Measurements from ENCODE around the gene KLHL26. TPM values are rescaled to one million over a fixed set of nuclear protein-coding genes. Genes with fewer than 3 reads are reported as not detected.
A peak's percentile ranks its signal among the peaks of the same experiment; 100 is the strongest.

The KLHL26 gene
- polyA plus RNA-seq, 1 donor from 2014 or later, result 4.7 TPM

DNA sequence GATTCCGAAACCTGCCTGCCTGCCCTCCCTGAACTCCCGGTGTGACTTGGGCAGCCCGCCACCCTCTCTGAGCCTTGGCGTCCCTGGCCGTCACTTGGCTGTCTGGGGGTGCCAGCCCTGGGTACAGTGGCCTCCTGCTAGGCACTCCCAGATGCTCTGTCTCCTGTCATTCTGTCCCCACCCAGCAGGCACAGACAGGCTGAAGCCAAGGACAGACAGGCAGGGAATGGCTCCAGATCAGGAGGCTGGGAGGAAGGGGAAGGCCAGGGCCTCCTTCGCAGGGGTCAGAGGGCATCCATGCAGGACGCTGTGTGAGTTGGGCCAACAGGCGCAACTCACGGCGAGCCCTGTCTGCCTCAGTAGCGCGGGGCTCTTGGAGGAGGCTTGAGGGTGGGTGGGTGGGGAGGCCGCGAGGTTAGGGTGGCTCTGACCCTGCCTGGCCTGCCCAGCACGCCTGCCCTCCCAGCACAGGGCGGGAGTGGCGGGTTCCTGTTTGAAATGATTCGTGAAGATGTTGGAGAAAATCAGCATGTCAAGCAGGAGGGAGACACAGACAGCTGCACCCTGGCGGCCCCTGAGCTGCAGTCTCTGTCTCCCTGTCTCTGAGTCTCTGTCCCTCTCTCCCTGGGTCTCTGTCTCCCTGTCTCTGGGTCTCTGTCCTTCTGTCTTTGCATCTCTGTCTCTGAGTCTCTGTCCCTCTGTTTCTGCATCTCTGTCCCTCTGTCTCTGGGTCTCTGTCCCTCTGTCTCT, 19.7 kb downstream of the KLHL26 start:
- H3K4me3 ChIP-seq (ENCODE audit: low read length), result no peak overlapping the region

DNA sequence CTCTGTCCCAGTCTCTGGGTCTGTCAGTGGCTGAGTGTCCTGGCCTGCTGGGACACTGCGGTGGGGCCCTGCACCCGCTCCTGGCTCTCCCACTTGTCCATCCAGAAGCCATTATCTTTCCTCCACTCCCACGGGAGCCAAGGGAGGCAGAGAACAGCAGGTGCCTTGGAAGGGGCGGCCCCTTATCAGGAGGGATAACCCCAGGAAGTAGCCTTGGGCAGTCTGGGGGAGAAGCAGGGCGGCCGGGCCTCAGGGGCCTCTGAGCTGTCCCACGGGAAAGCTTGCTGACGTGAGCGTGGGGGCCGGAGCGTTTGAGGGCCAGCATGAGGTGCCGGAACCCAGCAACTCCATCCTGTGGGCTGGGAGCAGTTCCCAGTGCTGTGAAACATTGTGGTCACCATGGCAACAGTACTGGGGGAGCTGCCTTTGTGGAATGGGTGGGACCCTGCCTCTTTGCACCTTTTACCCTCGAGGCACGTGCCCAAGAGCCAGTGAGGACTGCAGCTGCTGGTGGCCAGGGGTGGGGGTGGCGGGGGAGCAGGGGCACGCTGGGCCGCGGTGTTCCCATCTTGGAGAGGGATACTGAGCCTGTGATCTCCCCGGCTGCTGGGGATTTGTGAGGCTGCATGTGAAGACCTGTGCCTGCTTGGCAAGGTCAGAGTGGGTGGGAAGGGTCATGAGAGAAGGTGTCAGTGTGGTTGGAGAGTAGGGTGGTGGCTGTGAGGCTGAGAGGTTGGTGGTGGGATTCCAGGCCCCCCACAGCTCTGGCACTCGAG, 20.9 kb downstream of the KLHL26 start:
- H3K4me2 ChIP-seq (ENCODE audit: low read length), result no peak overlapping the region
- no peaks in the 10 kb centered on the region for H4K20me1 ChIP-seq (ENCODE audit: insufficient read depth)

More for the DNA sequence above, 19.7 kb downstream of the KLHL26 start:
- Histone ChIP-seq H3K4me2 (ENCODE audit: low read length) (no peak overlapping the region), H3K9me3 (ENCODE audit: low read length) (no peaks in the 10 kb centered on the region), H2AFZ (ENCODE audit: low read depth, low read length) (no peak overlapping the region), H3K27me3 (ENCODE audit: insufficient read depth, low read depth, low read length) (no peaks in the 10 kb centered on the region), H3K36me3 (ENCODE audit: insufficient read depth, low read length) (no peaks in the 10 kb centered on the region), H3K27ac (ENCODE audit: low read length) (no peak overlapping the region), H3K9me2 (ENCODE audit: insufficient read depth, low read length) (no peaks in the 10 kb centered on the region), H3F3A (ENCODE audit: insufficient read depth, low read length, poor library complexity, severe bottlenecking) (no peaks in the 10 kb centered on the region), H3K79me2 (replicated peaks; ENCODE audit: insufficient read depth, low read length) (peaks cover 4% of the 10 kb centered on the region), H4K20me1 (ENCODE audit: insufficient read depth) (no peaks in the 10 kb centered on the region), H3K9ac (ENCODE audit: low read length) (no peak overlapping the region)
- TF ChIP-seq SMC3 (conservative IDR thresholded peaks at IDR 0.05; ENCODE audit: poor library complexity) (no peak), MXI1 (conservative IDR thresholded peaks at IDR 0.05; ENCODE audit: poor library complexity, severe bottlenecking) (no peak), REST (IDR thresholded peaks at IDR 0.05; ENCODE audit: borderline replicate concordance) (no peak), TAF1 (IDR thresholded peaks at IDR 0.05; ENCODE audit: low read depth) (no peak), RAD21 (conservative IDR thresholded peaks at IDR 0.05) (no peak), POLR2AphosphoS5 (IDR thresholded peaks at IDR 0.05) (no peak), EP300 (conservative IDR thresholded peaks at IDR 0.05; ENCODE audit: poor library complexity, severe bottlenecking) (no peak)
- TF ChIP-seq, protein P1, sequence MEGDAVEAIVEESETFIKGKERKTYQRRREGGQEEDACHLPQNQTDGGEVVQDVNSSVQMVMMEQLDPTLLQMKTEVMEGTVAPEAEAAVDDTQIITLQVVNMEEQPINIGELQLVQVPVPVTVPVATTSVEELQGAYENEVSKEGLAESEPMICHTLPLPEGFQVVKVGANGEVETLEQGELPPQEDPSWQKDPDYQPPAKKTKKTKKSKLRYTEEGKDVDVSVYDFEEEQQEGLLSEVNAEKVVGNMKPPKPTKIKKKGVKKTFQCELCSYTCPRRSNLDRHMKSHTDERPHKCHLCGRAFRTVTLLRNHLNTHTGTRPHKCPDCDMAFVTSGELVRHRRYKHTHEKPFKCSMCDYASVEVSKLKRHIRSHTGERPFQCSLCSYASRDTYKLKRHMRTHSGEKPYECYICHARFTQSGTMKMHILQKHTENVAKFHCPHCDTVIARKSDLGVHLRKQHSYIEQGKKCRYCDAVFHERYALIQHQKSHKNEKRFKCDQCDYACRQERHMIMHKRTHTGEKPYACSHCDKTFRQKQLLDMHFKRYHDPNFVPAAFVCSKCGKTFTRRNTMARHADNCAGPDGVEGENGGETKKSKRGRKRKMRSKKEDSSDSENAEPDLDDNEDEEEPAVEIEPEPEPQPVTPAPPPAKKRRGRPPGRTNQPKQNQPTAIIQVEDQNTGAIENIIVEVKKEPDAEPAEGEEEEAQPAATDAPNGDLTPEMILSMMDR (IDR thresholded peaks at IDR 0.05; ENCODE audit: poor library complexity, severe bottlenecking), result no peak

More for the DNA sequence above, 20.9 kb downstream of the KLHL26 start:
- H3K9ac ChIP-seq (ENCODE audit: low read length), result peak overlapping the region; percentile 12
- no peaks in the 10 kb centered on the region for H3K9me2 ChIP-seq (ENCODE audit: insufficient read depth, low read length)
- no peak for TF ChIP-seq TAF1 (IDR thresholded peaks at IDR 0.05; ENCODE audit: low read depth)
- no peak for TF ChIP-seq POLR2AphosphoS5 (IDR thresholded peaks at IDR 0.05)
- TF ChIP-seq, protein P1 (IDR thresholded peaks at IDR 0.05; ENCODE audit: poor library complexity, severe bottlenecking), result no peak
- TF ChIP-seq EP300 (conservative IDR thresholded peaks at IDR 0.05; ENCODE audit: poor library complexity, severe bottlenecking), result no peak
- TF ChIP-seq SMC3 (conservative IDR thresholded peaks at IDR 0.05; ENCODE audit: poor library complexity), result no peak
- no peak for TF ChIP-seq REST (IDR thresholded peaks at IDR 0.05; ENCODE audit: borderline replicate concordance)
- H3K27ac ChIP-seq (ENCODE audit: low read length), result no peak overlapping the region
- no peak overlapping the region for H3K4me3 ChIP-seq (ENCODE audit: low read length)
- H3K27me3 ChIP-seq (ENCODE audit: insufficient read depth, low read depth, low read length), result no peaks in the 10 kb centered on the region
- peaks cover 4% of the 10 kb centered on the region for H3K79me2 ChIP-seq (replicated peaks; ENCODE audit: insufficient read depth, low read length)
- H2AFZ ChIP-seq (ENCODE audit: low read depth, low read length), result no peak overlapping the region
- H3K9me3 ChIP-seq (ENCODE audit: low read length), result no peaks in the 10 kb centered on the region
- no peaks in the 10 kb centered on the region for H3K36me3 ChIP-seq (ENCODE audit: insufficient read depth, low read length)
- H3F3A ChIP-seq (ENCODE audit: insufficient read depth, low read length, poor library complexity, severe bottlenecking), result no peaks in the 10 kb centered on the region

Data from neural cell (in vitro differentiated cells).